Suppressor macrophage (primary cell): Measurements from ENCODE around the gene UBE2V1.

Source experiments
- DNase-seq, 4 experiments: peaks; one replicate each; pipeline ENCODE4 v3.0.0-alpha.2; 2020 to 2022

Gene UBE2V1

DNA sequence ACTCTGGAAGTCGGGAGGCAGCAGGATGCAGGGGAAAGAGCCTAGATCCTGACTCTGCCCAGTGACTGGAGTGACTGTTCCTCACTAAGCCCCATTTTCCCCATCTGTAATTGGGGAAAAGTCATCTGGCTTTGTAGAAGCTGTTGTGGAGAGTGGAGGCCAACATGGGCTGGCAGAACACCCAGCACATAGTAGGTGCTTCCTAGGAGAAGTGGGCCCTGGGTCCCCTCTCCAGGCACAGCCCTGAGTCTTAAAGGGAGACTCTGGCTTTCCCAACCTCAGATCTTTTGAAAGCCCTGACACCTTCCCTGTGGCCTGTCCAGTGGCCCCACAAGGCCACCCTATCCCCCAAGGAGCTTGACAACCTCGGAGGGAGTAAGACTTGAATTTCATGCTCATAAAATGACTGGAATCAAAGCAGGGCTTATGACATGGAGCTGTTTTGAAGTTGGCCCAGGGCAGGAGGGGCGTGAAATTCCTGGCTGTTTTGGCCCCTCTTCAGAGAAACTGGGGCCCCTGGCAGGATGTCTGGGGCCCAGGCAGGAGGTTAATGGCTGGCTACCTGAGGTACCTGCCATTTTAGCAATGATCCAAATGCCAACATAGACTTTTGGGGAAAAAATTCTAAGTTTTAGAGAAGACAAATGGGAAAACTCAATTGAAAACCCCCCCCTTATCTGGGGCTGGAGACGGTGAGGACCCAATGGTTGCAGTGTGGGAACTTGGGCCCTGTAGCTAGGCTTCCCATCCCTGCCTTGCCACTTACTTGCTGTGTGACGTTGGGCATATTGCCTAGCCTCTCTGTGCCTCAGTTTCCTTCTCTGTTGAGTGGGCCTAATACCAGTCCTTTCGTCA, 51.6 kb downstream of the UBE2V1 start:
- no peak for DNase-seq

DNA sequence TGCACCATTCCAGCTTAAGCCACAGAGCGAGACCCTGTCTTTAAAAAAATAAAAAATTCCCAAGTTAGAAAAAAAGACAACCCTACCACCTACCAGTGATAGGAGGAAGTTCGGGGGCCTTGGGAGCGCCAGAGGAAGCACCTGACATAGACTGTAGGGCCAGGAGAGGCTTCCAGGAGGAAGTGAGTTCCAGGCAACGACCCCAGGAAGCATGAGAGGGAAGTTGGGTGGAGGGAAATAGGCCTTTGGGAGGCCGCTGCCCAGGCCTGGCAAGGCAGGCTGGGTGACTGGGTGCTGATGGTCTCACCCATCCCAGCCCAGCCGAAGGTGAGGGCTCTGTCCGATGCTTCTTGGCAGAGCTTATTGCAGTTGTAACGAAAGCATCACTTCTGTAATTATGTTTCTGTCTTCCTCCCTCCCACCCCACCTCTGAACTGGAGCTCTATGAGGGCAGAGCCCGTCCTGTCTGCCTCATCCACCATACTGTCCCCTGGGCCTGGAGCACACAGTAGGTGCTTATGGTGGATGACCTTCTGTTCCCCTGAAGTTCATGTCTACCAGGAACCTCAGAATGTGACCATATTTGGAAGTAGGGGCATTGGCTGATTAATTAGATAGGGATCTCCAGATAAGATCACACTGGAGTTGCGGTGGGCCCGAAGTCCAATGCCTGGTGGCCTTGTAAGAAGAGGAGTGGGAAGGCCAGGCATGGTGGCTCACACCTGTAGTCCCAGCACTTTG, 54.1 kb downstream of the UBE2V1 start:
- DNase-seq, result peak; percentile 43 to 62 (median 55)

- DNase-seq, result no peak
Measured at GRCh38 chr20:50057714-50058053, 55.3 kb downstream of the UBE2V1 start.

DNA sequence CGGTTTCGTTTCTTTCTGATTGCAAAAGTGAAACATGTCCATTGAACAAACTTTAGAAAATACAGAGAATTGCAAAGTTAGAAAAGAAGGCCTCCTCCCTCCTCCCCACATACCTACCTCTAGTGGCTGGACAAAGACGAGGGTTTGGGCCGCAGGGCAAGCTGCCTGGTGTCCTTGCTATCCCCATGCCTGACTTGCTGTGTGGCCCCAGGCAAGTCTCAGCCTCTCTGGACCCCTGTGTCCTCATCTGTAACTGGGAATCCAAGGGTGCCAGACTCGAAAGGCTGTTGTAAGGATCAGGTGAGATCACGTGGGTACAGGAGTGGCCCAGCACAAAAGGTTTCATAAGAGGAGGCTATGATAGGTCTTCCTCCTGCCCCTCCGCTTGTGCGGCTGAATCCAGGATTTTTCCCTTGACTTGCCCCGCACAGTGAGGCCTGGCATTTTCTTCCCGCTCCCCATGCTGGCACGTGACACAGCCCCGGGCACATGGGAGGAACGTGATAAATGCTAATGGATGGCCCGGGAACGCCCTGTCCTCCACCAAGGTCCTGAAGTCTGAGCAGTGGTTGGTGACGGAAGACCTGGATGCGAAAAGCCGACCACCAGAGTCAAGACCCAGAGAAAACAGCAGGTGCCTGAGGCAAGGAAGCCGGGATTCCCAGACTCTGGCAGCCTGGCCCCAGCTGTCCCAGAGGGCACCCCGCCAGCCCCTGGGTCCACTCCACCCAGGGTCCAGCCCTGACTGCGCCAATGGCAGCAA, 55.8 kb downstream of the UBE2V1 start:
- no peak for DNase-seq

- no peak for DNase-seq
Measured at GRCh38 chr20:50056408-50056926, 56.5 kb downstream of the UBE2V1 start.

GRCh38 chr20:50055524-50056083, 57.3 kb downstream of the UBE2V1 start:
- no peak for DNase-seq

- DNase-seq, result no peak
Measured at GRCh38 chr20:50054626-50055511, 58.1 kb downstream of the UBE2V1 start.

- DNase-seq, result no peak
Measured at GRCh38 chr20:50054231-50054547, 58.8 kb downstream of the UBE2V1 start.

GRCh38 chr20:50053362-50054230, 59.4 kb downstream of the UBE2V1 start:
- no peak for DNase-seq

- peak in 2 of 4 experiments; percentile 21 to 42 for DNase-seq
Measured at GRCh38 chr20:50052550-50053361, 60.2 kb downstream of the UBE2V1 start.

GRCh38 chr20:50050660-50051308, 62.2 kb downstream of the UBE2V1 start:
- no peak for DNase-seq

DNA sequence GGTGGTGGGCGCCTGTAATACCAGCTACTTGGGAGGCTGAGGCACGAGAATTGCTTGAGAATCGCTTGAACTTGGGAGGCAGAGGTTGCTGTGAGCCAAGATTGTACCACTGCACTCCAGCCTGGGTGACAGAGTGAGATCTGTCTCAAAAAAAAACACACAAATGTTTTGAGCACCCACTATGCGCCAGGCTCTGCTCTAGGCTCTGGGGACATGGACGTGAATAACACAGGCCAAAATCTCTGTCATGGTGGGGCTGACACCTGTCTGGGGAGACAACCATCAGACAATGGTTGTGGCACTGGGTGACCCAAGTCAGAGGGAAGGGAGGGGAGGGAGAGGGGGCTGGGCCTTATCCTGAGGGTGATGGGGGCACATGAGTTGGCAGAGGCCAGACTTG, 62.7 kb downstream of the UBE2V1 start:
- DNase-seq, result no peak

DNA sequence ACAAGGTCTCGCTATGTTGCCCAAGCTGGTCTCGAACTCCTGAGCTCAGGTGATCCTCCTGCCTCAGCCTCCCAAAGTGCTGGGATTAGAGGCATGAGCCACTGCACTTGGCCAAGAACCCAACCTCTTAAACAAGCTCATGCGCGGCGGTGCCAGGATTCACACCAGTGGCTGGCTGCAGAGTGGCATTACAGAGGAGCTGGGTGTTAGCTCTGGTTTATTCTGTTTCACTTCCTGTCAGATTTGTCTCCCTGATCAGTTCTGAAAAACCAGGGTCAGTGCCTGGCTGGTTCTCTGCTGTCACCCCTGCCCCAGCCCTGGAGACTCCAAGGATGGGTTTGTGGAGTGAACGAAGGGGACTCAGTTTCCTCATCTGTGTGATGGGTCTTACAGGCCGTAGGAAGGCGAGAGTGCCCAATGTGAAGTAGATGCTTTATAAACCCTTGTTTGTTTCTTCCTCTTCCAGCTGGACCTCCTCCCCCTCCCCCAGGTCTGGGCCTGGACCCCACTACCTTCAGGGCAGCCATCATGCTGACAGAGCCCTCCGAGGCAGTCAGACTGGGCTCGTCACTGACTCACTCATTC, 63.4 kb downstream of the UBE2V1 start:
- DNase-seq, result peak; percentile 32 to 67 (median 51)

DNA sequence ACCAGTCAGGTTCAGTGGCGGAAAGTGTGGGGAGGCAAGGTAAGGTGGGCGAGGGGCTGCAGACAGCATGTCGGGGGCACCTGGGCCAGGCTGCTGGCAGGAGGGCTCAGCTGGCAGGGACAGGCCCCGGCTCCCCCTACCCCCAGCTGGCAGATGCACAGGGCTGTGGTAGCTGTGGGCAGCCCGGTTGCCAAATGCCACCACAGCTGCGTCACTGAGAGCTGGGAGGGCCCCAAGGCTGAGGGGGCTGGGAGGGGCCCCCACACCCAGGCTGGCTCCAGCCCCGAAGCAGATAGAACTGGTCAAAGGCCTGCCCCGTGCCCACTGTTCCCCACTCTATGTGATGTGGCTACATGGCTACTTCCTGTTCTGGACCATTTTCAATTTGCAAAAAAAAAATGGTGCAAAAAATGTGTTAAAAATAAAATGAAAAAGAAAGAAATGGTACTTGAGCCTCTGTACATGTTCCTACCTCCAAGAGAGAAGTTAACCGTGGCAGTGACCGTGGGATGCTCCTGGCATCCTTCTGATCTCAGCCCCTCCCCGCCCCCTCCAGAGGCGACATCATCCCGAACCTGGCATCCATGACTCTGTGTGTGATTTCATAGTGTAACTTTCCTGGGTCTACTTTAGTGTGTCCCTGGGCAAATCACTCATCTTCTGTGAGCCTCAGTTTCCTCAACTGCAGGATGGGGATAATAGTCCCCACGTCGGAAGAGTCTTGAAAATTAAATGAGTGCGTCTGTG, 64.4 kb downstream of the UBE2V1 start:
- DNase-seq, result peak; percentile 34 to 81 (median 76)

DNA sequence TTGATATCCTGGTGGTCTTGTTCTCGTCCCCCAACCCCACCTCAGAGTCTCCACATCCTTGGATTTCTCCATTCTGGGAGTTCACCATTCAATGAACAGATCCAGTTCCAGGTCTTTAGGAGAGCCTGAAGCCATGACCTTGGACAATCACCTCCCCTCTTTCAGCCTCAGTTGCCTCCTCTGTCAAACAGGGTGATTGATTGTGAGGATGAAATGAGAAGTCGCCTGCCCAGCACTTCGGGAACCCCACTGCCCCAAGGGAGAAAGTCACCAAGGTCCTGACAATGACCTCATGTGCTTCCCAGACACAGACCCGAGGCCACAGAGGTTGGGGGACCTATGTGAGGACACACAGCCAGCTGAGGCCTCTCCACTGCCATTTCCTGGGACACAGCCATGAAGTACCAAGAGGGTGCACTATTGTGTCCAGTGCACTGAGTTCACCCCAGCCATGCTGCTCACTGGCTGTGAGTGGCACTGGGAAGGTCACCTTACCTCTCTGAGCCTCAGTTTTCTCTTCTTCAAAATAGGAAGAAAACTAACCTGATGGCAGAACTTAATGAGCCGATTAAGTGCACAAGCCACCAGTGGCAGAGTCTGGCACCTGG, 68.5 kb downstream of the UBE2V1 start:
- no peak for DNase-seq

GRCh38 chr20:50043573-50044352, 69.2 kb downstream of the UBE2V1 start:
- no peak for DNase-seq
